Naive thymus-derived CD4-positive, alpha-beta T cell (primary cell): Measurements from ENCODE around the gene STARD8. TPM values are rescaled to one million over a fixed set of nuclear protein-coding genes. Genes with fewer than 3 reads are reported as not detected.

Experiments
- ATAC-seq: fragments of 150-1000 bp; cut with Tn5 transposase; 2 replicates; pipeline ENCODE4 v1.10.0; 2021; ENCODE audit warnings: mild to moderate bottlenecking, moderate library complexity
- CTCF ChIA-PET: fragments of 350-600 bp; sonication (Branson Sonifier 250); formaldehyde crosslinking; loops from one replicate; lab custom pipeline; 2021; ENCODE audit warnings: antibody characterized with exemption; lab: Charles Lee
- POLR2A ChIA-PET: fragments of 350-600 bp; sonication (Branson Sonifier 250); formaldehyde crosslinking; loops from one replicate; lab custom pipeline; 2021; ENCODE audit warnings: antibody characterized with exemption, inconsistent platforms; lab: Charles Lee
- DNase-seq, 9 donors: peaks; one replicate each; pipeline versions ENCODE4 v3.0.0 to v3.0.0-alpha.2; 2020 to 2022; ENCODE audit warnings: mixed read lengths in 1 of 9
- H3K27ac ChIP-seq: one replicate; pipeline ENCODE4 v1.7.0; 2013; ENCODE audit warnings: mild to moderate bottlenecking, low read depth, low read length, moderate library complexity
- H3K27me3 ChIP-seq, 2 donors: one replicate each; pipeline ENCODE4 v1.7.0; 2013; ENCODE audit warnings: low read length in 2 of 2, mild to moderate bottlenecking in 2 of 2, moderate library complexity in 2 of 2; ENCODE audit not compliant: control insufficient read depth in 2 of 2, insufficient read depth in 2 of 2
- H3K36me3 ChIP-seq, 3 experiments: 1 replicate in 2 of 3; 2 replicates in 1 of 3; pipeline ENCODE4 v1.7.0; 2013; ENCODE audit warnings: low read length in 3 of 3, mild to moderate bottlenecking in 3 of 3, moderate library complexity in 1 of 3; ENCODE audit not compliant: insufficient read depth in 3 of 3, control insufficient read depth in 2 of 3
- H3K4me1 ChIP-seq, 2 donors: one replicate each; pipeline ENCODE4 v1.7.0; 2013; ENCODE audit warnings: low read length in 2 of 2, mild to moderate bottlenecking in 2 of 2, moderate library complexity in 1 of 2; ENCODE audit not compliant: control insufficient read depth in 2 of 2, insufficient read depth in 2 of 2
- H3K4me3 ChIP-seq: 2 replicates; pipeline ENCODE4 v1.7.0; 2013; ENCODE audit warnings: mild to moderate bottlenecking, low read length
- H3K9me3 ChIP-seq, 3 experiments: 1 replicate in 2 of 3; 2 replicates in 1 of 3; pipeline ENCODE4 v1.7.0; 2013; ENCODE audit warnings: low read length in 3 of 3; ENCODE audit not compliant: control insufficient read depth in 2 of 3
- H3K27ac Mint-ChIP-seq, 9 donors: one replicate each; pipeline ENCODE4 v1.8.0; 2020 to 2022; ENCODE audit warnings: mixed read lengths in 9 of 9, mild to moderate bottlenecking in 8 of 9, moderate library complexity in 5 of 9, inconsistent platforms in 2 of 9
- H3K27me3 Mint-ChIP-seq, 5 donors: one replicate each; pipeline ENCODE4 v1.8.0; 2021 to 2022; ENCODE audit warnings: mixed read lengths in 5 of 5, mild to moderate bottlenecking in 1 of 5
- H3K36me3 Mint-ChIP-seq, 5 donors: one replicate each; pipeline ENCODE4 v1.8.0; 2020 to 2022; ENCODE audit warnings: mixed read lengths in 5 of 5, mild to moderate bottlenecking in 3 of 5, inconsistent platforms in 1 of 5
- H3K4me1 Mint-ChIP-seq, 7 donors: one replicate each; pipeline ENCODE4 v1.8.0; 2020 to 2022; ENCODE audit warnings: mixed read lengths in 7 of 7, mild to moderate bottlenecking in 3 of 7, inconsistent platforms in 1 of 7
- H3K4me3 Mint-ChIP-seq, 10 donors: one replicate each; pipeline ENCODE4 v1.8.0; 2020 to 2022; ENCODE audit warnings: mild to moderate bottlenecking in 10 of 10, mixed read lengths in 10 of 10, moderate library complexity in 6 of 10, inconsistent platforms in 2 of 10
- H3K9me3 Mint-ChIP-seq, 11 donors: one replicate each; pipeline ENCODE4 v1.8.0; 2020 to 2022; ENCODE audit warnings: mixed read lengths in 11 of 11, mild to moderate bottlenecking in 4 of 11, inconsistent platforms in 1 of 11, moderate library complexity in 1 of 11
- intact Hi-C, 2 donors: fragments of 100-400 bp; cut with micrococcal nuclease; formaldehyde crosslinking; loops; one replicate each; pipeline ENCODE4 v1.15.1; 2023
- polyA plus RNA-seq, 2 donors: library from polyadenylated mRNA; unstranded; fragments of 300-500 nt; fragmentation: Illumina TruSeq; gene quantifications; one replicate each; pipeline ENCODE4 v1.2.3, GENCODE V29; 2021
- total RNA-seq, 6 experiments: library from RNA in 5 of 6; stranded (reverse) in 5 of 6; gene quantifications; 1 replicate in 5 of 6; 2 replicates in 1 of 6; pipeline ENCODE4 v1.2.3 and lab custom pipeline; 2021 to 2026

STARD8 gene
- total and polyA plus RNA-seq, 7 experiments from 2014 or later, result 0.04 to 3.5 (median 0.62) TPM

GRCh38 chrX:68699960-68700746, 52.7 kb downstream of the STARD8 start:
- peak; percentile 78 for ATAC-seq
- Mint-ChIP-seq H3K9me3 (no peaks in the 10 kb centered on the region), H3K4me3 (no peak overlapping the region), H3K36me3 (no peaks in the 10 kb centered on the region), H3K4me1 (peaks cover 0 to 32% (median 0%) of the 10 kb centered on the region in 7 donors), H3K27ac (no peak overlapping the region), H3K27me3 (peaks cover 0 to 5% (median 4%) of the 10 kb centered on the region in 5 donors)
- no peaks in the 10 kb centered on the region for H3K36me3 ChIP-seq
- H3K4me3 ChIP-seq, result no peak overlapping the region
- no peak for DNase-seq
- intact Hi-C loops, result no loop called here
- ChIA-PET CTCF (no interaction called here), POLR2A (no interaction called here)
- no peak overlapping the region for H3K27ac ChIP-seq
- no peaks in the 10 kb centered on the region for H3K27me3 ChIP-seq
- H3K9me3 ChIP-seq, result no peaks in the 10 kb centered on the region
- no peaks in the 10 kb centered on the region for H3K4me1 ChIP-seq

- H3K27me3 Mint-ChIP-seq, result no peaks in the 10 kb centered on the region
- ATAC-seq (no peak), DNase-seq (no peak)
- intact Hi-C loops, result no loop called here
- no peak overlapping the region for H3K4me3 Mint-ChIP-seq
- Histone ChIP-seq H3K4me3 (no peak overlapping the region), H3K9me3 (no peaks in the 10 kb centered on the region), H3K27me3 (no peaks in the 10 kb centered on the region), H3K36me3 (no peaks in the 10 kb centered on the region), H3K27ac (no peak overlapping the region), H3K4me1 (no peaks in the 10 kb centered on the region)
- no peak overlapping the region for H3K27ac Mint-ChIP-seq
- peaks cover 0 to 19% (median 0%) of the 10 kb centered on the region in 7 donors for H3K4me1 Mint-ChIP-seq
- H3K9me3 Mint-ChIP-seq, result no peaks in the 10 kb centered on the region
- POLR2A ChIA-PET, result no interaction called here
- CTCF ChIA-PET, result no interaction called here
- H3K36me3 Mint-ChIP-seq, result no peaks in the 10 kb centered on the region
Observed at GRCh38 chrX:68703369-68703768, 55.9 kb downstream of the STARD8 start.

GRCh38 chrX:68703846-68704245, 56.4 kb downstream of the STARD8 start:
- H3K27ac Mint-ChIP-seq, result peak overlapping the region in 1 of 9 donors; percentile 43
- Histone ChIP-seq H3K4me1 (no peaks in the 10 kb centered on the region), H3K27me3 (no peaks in the 10 kb centered on the region), H3K27ac (no peak overlapping the region), H3K9me3 (no peaks in the 10 kb centered on the region), H3K4me3 (no peak overlapping the region), H3K36me3 (no peaks in the 10 kb centered on the region)
- no peaks in the 10 kb centered on the region for H3K27me3 Mint-ChIP-seq
- no peaks in the 10 kb centered on the region for H3K36me3 Mint-ChIP-seq
- H3K9me3 Mint-ChIP-seq, result no peaks in the 10 kb centered on the region
- CTCF ChIA-PET, result no interaction called here
- POLR2A ChIA-PET, result no interaction called here
- H3K4me3 Mint-ChIP-seq, result no peak overlapping the region
- intact Hi-C loops, result no loop called here
- peaks cover 0 to 19% (median 0%) of the 10 kb centered on the region in 7 donors for H3K4me1 Mint-ChIP-seq
- ATAC-seq (peak; percentile 42), DNase-seq (no peak)

DNA sequence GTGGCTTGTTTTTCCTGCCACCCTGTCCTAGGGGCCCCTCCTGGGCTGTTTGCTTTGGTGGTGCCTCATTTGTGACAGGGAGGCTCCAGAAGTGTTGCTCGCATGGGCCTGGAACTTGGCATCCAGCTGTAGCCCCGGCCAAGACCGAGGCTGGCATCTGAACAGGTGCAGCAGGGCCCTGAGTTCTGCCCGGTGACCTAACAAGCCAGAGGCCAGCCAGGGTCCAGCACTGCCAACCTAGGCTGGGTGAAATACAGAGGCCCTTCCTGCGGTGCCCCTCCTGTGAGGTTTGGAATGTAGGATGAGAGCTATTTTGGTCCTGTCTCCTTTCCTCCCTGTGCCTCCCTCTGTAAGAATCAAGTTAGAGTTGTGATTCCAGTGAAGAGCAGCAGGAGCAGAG, 58.5 kb downstream of the STARD8 start:
- Histone ChIP-seq H3K36me3 (no peaks in the 10 kb centered on the region), H3K27me3 (no peaks in the 10 kb centered on the region), H3K9me3 (no peaks in the 10 kb centered on the region), H3K4me1 (no peaks in the 10 kb centered on the region), H3K4me3 (no peak overlapping the region), H3K27ac (no peak overlapping the region)
- ChIA-PET POLR2A (no interaction called here), CTCF (no interaction called here)
- DNase-seq (no peak), ATAC-seq (no peak)
- Mint-ChIP-seq H3K9me3 (no peaks in the 10 kb centered on the region), H3K27me3 (no peaks in the 10 kb centered on the region), H3K36me3 (no peaks in the 10 kb centered on the region), H3K4me1 (peaks cover 0 to 14% (median 0%) of the 10 kb centered on the region in 7 donors), H3K4me3 (no peak overlapping the region), H3K27ac (no peak overlapping the region)
- intact Hi-C loops, result no loop called here

- no peak overlapping the region for H3K4me3 Mint-ChIP-seq
- H3K27me3 Mint-ChIP-seq, result no peaks in the 10 kb centered on the region
- Histone ChIP-seq H3K9me3 (no peaks in the 10 kb centered on the region), H3K27ac (no peak overlapping the region), H3K4me1 (no peaks in the 10 kb centered on the region), H3K4me3 (no peak overlapping the region), H3K27me3 (no peaks in the 10 kb centered on the region), H3K36me3 (no peaks in the 10 kb centered on the region)
- ChIA-PET POLR2A (no interaction called here), CTCF (no interaction called here)
- no peak for ATAC-seq
- intact Hi-C loops, result no loop called here
- H3K27ac Mint-ChIP-seq, result no peak overlapping the region
- H3K36me3 Mint-ChIP-seq, result no peaks in the 10 kb centered on the region
- no peak for DNase-seq
- no peaks in the 10 kb centered on the region for H3K9me3 Mint-ChIP-seq
- peaks cover 0 to 4% (median 0%) of the 10 kb centered on the region in 7 donors for H3K4me1 Mint-ChIP-seq
Observed at GRCh38 chrX:68708503-68709290, 61.2 kb downstream of the STARD8 start.

GRCh38 chrX:68710870-68711576, 63.6 kb downstream of the STARD8 start:
- intact Hi-C loops, result loop anchor here in 1 of 2 donors (1.0 to 10.0 kb wide), 3 partner anchors 116 to 514 kb away; no protein-coding TSS in a partner anchor
- H3K36me3 Mint-ChIP-seq, result peaks cover 0 to 3% (median 0%) of the 10 kb centered on the region in 5 donors

More at GRCh38 chrX:68710870-68711576, 63.6 kb downstream of the STARD8 start:
- H3K4me1 ChIP-seq, result no peaks in the 10 kb centered on the region
- ATAC-seq (no peak), DNase-seq (peak in 1 of 9 donors; percentile 21)
- H3K27ac Mint-ChIP-seq, result no peak overlapping the region
- ChIA-PET CTCF (no interaction called here), POLR2A (no interaction called here)
- no peaks in the 10 kb centered on the region for H3K9me3 Mint-ChIP-seq
- no peaks in the 10 kb centered on the region for H3K27me3 Mint-ChIP-seq
- H3K4me3 Mint-ChIP-seq, result no peak overlapping the region
- no peaks in the 10 kb centered on the region for H3K36me3 ChIP-seq
- H3K27ac ChIP-seq, result no peak overlapping the region
- H3K27me3 ChIP-seq, result no peaks in the 10 kb centered on the region
- H3K9me3 ChIP-seq, result no peaks in the 10 kb centered on the region
- H3K4me3 ChIP-seq, result no peak overlapping the region
- no peaks in the 10 kb centered on the region for H3K4me1 Mint-ChIP-seq
